GM18858 (cell line): ENCODE results near the gene CHRNG.

Experiments used
- ATAC-seq: cut with Tn5 transposase; IDR thresholded peaks from one replicate; pipeline ENCODE4 v1.9.1; 2021; ENCODE audit not compliant: unreplicated experiment

CHRNG gene

GRCh38 chr2:232539298-232540231 is at the start of gene CHRNG:
Gene CHRNG (plus strand): TSS chr2:232539692. CDS start chr2:232539748, 56 bp downstream.
- no peak for ATAC-seq

- no peak for ATAC-seq
These were observed 49.0 kb upstream of the CHRNG start for GRCh38 chr2:232490221-232491138.

GRCh38 chr2:232491139-232491780 is 48.2 kb upstream of the CHRNG start:
- no peak for ATAC-seq

GRCh38 chr2:232492236-232492848 is 47.1 kb upstream of the CHRNG start:
- no peak for ATAC-seq

- ATAC-seq = no peak
These were observed 46.4 kb upstream of the CHRNG start for GRCh38 chr2:232492963-232493700.

- ATAC-seq = no peak
These were observed 45.6 kb upstream of the CHRNG start for GRCh38 chr2:232493701-232494474.

- no peak for ATAC-seq
These were observed 45.0 kb upstream of the CHRNG start for GRCh38 chr2:232494542-232494941.

- no peak for ATAC-seq
These were observed 44.2 kb upstream of the CHRNG start for GRCh38 chr2:232495292-232495691.

GRCh38 chr2:232496501-232497270 is 42.8 kb upstream of the CHRNG start:
- ATAC-seq = no peak

GRCh38 chr2:232497348-232497747 is 42.1 kb upstream of the CHRNG start:
- no peak for ATAC-seq

GRCh38 chr2:232498452-232498851 is 41.0 kb upstream of the CHRNG start:
- ATAC-seq = no peak

- ATAC-seq = no peak
These were observed 38.1 kb upstream of the CHRNG start for GRCh38 chr2:232501331-232501771.

GRCh38 chr2:232501794-232502390 is 37.6 kb upstream of the CHRNG start:
- ATAC-seq = no peak

GRCh38 chr2:232502511-232502910 is 37.0 kb upstream of the CHRNG start:
- no peak for ATAC-seq

GRCh38 chr2:232502911-232503808 is 36.3 kb upstream of the CHRNG start:
- no peak for ATAC-seq

- no peak for ATAC-seq
These were observed 35.6 kb upstream of the CHRNG start for GRCh38 chr2:232503809-232504323.

- no peak for ATAC-seq
These were observed 35.1 kb upstream of the CHRNG start for GRCh38 chr2:232504438-232504837.
